Measurements from ENCODE around the gene FLVCR2. TPM values are rescaled to one million over a fixed set of nuclear protein-coding genes. Genes with fewer than 3 reads are reported as not detected.

The FLVCR2 gene
- total RNA-seq, 1 donor from 2014 or later: 3.7 TPM

Small RNA genes within 50 kb of the gene (small RNA-seq; reads per million reads assigned to genes)
- gene RNA5SP387: not detected

Other genes with a start within 250 kb of the FLVCR2 start
- 66.5 TPM for gene JDP2, start 150.6 kb upstream of the FLVCR2 start, total RNA-seq
- 12.0 TPM for gene BATF, start 56.2 kb upstream of the FLVCR2 start, total RNA-seq
- gene ERG28, start 82.3 kb downstream of the FLVCR2 start, total RNA-seq: 9.6 TPM
- gene TTLL5, start 82.6 kb downstream of the FLVCR2 start, total RNA-seq: 43.0 TPM

All from vagina (tissue), 1 donor.